ENCODE data around the gene NAT14. TPM values are rescaled to one million over a fixed set of nuclear protein-coding genes. Genes with fewer than 3 reads are reported as not detected.
"Not testable (repeated sequence)": the region's sequence is repeated elsewhere in the genome, so short reads cannot be mapped to it uniquely, and the experiment has no call there.

NAT14 gene
- total RNA-seq, 1 donor from 2014 or later = 37.7 TPM

DNA sequence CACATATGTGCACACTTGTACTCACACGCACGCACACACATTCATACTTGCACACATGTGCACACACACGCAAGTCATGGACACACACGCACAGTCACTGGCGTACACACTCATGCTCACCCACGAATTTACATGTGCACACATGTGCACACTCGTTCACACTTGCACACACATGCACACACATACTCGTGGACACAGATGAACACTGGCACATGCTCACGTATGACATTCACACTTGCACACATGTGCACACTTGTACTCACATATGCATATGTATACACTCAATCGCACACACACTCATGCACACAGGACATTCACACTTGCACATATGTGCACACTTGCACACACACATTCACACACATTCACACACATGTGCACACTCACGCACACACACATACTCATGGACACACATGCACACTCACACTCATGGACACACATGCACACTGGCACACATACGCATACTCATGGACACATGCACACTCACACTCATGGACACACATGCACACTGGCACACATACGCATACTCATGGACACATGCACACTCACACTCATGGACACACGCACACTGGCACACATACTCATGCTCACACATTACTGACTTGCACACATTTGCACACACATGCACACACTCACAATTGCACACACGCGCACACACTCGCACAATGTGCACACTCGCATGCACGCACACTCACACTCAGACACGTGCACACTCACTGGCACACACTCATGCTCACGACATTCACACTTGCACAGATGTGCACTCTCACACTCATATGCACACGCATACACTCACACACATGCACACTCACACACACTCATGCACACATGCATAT is 42.4 kb downstream of the NAT14 start:
- H3K36me3 Mint-ChIP-seq (ENCODE audit: low read depth, unreplicated experiment) = no peaks in the 10 kb centered on the region
- no peak overlapping the region for H3K4me3 Mint-ChIP-seq (ENCODE audit: unreplicated experiment)
- TF ChIP-seq, protein P1, sequence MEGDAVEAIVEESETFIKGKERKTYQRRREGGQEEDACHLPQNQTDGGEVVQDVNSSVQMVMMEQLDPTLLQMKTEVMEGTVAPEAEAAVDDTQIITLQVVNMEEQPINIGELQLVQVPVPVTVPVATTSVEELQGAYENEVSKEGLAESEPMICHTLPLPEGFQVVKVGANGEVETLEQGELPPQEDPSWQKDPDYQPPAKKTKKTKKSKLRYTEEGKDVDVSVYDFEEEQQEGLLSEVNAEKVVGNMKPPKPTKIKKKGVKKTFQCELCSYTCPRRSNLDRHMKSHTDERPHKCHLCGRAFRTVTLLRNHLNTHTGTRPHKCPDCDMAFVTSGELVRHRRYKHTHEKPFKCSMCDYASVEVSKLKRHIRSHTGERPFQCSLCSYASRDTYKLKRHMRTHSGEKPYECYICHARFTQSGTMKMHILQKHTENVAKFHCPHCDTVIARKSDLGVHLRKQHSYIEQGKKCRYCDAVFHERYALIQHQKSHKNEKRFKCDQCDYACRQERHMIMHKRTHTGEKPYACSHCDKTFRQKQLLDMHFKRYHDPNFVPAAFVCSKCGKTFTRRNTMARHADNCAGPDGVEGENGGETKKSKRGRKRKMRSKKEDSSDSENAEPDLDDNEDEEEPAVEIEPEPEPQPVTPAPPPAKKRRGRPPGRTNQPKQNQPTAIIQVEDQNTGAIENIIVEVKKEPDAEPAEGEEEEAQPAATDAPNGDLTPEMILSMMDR (IDR thresholded peaks at IDR 0.05; ENCODE audit: unreplicated experiment) = no peak
- no peak overlapping the region for H3K27ac Mint-ChIP-seq (ENCODE audit: unreplicated experiment)
- no peaks in the 10 kb centered on the region for H3K27me3 Mint-ChIP-seq (ENCODE audit: unreplicated experiment)
- H3K4me1 Mint-ChIP-seq (ENCODE audit: unreplicated experiment) = no peaks in the 10 kb centered on the region
- H3K9me3 Mint-ChIP-seq (ENCODE audit: unreplicated experiment) = no peaks in the 10 kb centered on the region
- no peak for DNase-seq (ENCODE audit: low spot score)

DNA sequence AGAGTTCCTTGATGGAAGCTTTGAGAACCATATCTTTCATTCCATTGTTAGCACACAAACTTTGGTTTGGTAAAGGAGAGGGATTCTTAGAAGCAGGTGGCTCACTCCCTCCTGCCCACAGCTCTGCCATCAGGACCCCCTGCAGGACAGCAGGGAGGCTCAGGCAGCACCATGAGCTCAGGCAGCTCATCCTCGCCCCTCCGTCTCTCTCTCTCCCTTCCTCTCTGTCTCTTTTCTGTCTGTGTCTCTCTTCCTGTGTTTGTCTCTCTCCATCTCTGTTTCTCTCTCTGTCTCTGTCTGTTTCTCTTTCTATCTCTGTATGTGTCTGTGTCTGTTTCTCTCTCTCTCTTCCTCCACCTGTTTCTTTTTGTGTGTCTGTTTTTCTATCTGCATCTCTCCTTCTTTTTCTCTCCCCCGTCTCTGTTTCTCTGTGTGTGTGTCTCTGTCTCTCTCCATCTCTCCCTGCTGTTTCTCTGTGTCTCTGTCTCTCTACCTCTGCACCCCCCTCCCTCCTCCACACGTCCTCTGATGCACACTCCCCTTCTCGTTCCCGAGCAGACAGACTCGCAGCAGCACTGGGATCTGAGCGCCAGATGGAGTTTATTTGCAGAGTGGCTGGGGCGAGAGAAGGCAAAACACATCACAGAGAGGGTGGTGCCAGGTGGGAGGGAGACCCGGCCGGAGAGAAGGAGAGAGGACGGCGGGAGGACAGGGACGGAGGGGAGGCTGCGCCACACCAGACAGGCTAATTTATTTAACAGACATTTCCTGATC is 43.2 kb downstream of the NAT14 start:
- no peak overlapping the region for H3K4me3 Mint-ChIP-seq (ENCODE audit: unreplicated experiment)
- no peaks in the 10 kb centered on the region for H3K36me3 Mint-ChIP-seq (ENCODE audit: low read depth, unreplicated experiment)
- no peaks in the 10 kb centered on the region for H3K27me3 Mint-ChIP-seq (ENCODE audit: unreplicated experiment)
- no peaks in the 10 kb centered on the region for H3K9me3 Mint-ChIP-seq (ENCODE audit: unreplicated experiment)
- H3K27ac Mint-ChIP-seq (ENCODE audit: unreplicated experiment) = no peak overlapping the region
- TF ChIP-seq, protein P1 (IDR thresholded peaks at IDR 0.05; ENCODE audit: unreplicated experiment) = no peak
- no peaks in the 10 kb centered on the region for H3K4me1 Mint-ChIP-seq (ENCODE audit: unreplicated experiment)
- DNase-seq (ENCODE audit: low spot score) = no peak

DNA sequence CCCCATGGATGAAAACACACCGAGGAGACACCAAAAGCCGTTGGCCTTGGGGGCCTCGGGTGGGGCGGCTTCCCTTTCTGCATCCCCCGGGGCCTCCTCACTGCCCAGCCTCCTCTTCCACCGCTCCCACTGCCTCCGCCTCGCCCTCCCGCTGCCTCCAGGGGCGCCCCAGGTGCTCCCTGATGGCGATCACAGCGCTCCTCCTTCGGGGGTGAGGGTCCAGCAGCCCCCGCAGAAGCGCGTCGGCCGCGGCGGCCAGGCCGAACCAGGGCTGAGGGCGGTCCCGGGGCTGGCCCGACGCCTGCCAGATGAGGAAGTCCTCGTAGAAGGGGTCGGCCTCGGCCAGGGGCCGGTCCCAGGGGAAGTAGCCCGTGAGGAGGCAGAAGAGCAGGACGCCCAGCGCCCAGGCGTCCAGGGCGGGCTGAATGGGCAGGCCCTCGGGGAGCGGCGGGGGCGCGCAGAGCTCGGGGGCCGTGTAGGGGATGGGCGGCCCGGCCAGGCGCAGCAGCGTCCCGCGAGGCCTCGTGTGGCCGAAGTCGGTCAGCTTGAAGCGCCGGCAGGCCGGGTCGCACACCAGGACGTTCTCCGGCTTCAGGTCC is 44.7 kb downstream of the NAT14 start:
- DNase-seq (ENCODE audit: low spot score) = no peak
- H3K36me3 Mint-ChIP-seq (ENCODE audit: low read depth, unreplicated experiment) = no peaks in the 10 kb centered on the region
- H3K27ac Mint-ChIP-seq (ENCODE audit: unreplicated experiment) = no peak overlapping the region
- H3K4me3 Mint-ChIP-seq (ENCODE audit: unreplicated experiment) = no peak overlapping the region
- TF ChIP-seq, protein P1 (IDR thresholded peaks at IDR 0.05; ENCODE audit: unreplicated experiment) = no peak
- no peaks in the 10 kb centered on the region for H3K4me1 Mint-ChIP-seq (ENCODE audit: unreplicated experiment)
- H3K27me3 Mint-ChIP-seq (ENCODE audit: unreplicated experiment) = no peaks in the 10 kb centered on the region
- H3K9me3 Mint-ChIP-seq (ENCODE audit: unreplicated experiment) = no peaks in the 10 kb centered on the region

DNA sequence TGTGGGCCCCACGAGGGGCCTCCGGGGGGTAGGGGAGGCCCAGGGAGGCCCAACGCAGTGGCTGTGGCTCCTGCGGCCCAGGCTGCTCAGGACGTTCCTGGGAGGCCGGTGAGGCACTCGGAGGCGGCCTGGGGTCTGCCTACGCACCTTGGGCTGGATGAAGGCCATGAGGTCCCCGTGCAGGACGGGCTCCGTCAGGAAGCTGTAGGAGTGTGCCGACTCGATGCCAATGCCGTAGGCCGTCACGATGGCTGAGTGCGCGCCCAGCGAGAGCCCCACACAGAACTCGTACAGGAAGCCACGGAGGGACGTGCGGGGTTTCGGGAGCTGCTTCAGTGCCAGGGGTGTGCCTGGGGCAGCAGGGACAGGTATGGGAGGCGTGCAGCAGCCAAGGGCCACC is 46.0 kb downstream of the NAT14 start:
- Mint-ChIP-seq H3K9me3 (ENCODE audit: unreplicated experiment) (no peaks in the 10 kb centered on the region), H3K4me3 (ENCODE audit: unreplicated experiment) (no peak overlapping the region), H3K27ac (ENCODE audit: unreplicated experiment) (no peak overlapping the region), H3K27me3 (ENCODE audit: unreplicated experiment) (peaks cover 2% of the 10 kb centered on the region), H3K4me1 (ENCODE audit: unreplicated experiment) (no peaks in the 10 kb centered on the region), H3K36me3 (ENCODE audit: low read depth, unreplicated experiment) (no peaks in the 10 kb centered on the region)
- TF ChIP-seq, protein P1 (IDR thresholded peaks at IDR 0.05; ENCODE audit: unreplicated experiment) = no peak
- DNase-seq (ENCODE audit: low spot score) = no peak

DNA sequence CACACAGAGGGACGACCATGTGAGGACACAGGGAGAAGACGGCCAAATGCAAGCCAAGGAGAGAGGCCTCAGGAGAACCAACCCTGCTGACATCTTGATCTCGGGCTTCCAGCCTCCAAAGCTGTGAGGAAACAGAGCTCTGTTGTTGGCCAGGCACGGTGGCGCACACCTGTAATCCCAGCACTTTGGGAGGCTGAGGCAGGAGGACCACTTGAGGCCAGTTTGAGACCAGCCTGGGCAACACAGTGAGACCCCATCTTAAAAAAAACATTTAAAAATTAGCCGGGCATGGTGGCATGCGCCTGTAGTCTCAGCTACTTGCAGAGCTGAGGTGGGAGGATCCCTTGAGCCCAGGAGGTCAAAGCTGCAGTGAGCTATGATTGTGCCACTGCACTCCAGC is 49.3 kb downstream of the NAT14 start:
- not testable (repeated sequence) for H3K27me3 Mint-ChIP-seq (ENCODE audit: unreplicated experiment); H3K36me3 Mint-ChIP-seq (ENCODE audit: low read depth, unreplicated experiment); H3K9me3 Mint-ChIP-seq (ENCODE audit: unreplicated experiment); H3K4me3 Mint-ChIP-seq (ENCODE audit: unreplicated experiment); DNase-seq (ENCODE audit: low spot score); H3K4me1 Mint-ChIP-seq (ENCODE audit: unreplicated experiment); H3K27ac Mint-ChIP-seq (ENCODE audit: unreplicated experiment)

All from endothelial cell (in vitro differentiated cells).